Globus pallidus (tissue), 1 donor: Measurements from ENCODE around the gene RPL6.

ENCODE experiments used
- DNase-seq: peaks from one replicate; pipeline ENCODE4 v3.0.0-alpha.2; 2015; ENCODE audit warnings: low spot score

RPL6 gene

DNA sequence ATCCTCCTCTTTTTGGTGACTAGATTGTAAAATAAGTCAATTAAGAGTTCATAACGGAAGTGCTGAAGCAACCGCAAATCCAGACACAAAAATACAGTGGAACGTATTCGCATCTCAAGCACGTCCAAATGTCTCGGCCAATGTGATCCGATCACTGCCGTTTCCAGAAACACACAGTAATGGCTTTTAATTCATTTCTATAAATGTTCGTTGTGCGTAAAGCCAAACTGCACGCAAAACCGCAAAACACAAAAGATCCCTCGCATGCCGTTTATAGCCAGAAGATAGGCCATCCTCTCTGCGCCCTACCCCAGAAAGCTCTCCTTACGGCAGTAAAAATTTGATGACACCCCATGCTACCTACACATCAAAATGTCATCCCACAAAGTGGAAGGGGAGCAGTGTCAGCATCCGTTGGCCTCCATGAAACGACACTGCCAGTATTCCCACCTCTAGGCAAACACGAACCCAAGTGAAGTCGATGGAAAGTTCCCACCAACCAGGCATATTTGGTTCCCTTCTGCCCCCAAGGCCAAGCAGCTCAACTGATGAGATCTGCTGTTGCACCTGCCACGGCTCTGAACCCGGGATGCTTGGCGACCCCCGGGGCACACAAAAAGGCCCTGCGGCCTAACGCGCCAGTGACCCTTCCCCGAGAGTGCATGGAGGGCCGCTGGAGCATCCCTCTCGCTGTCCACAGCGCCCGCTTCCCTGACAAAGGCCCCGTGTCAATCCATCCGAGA lies 28.6 kb downstream of the RPL6 start:
- DNase-seq, result peak; percentile 14

DNA sequence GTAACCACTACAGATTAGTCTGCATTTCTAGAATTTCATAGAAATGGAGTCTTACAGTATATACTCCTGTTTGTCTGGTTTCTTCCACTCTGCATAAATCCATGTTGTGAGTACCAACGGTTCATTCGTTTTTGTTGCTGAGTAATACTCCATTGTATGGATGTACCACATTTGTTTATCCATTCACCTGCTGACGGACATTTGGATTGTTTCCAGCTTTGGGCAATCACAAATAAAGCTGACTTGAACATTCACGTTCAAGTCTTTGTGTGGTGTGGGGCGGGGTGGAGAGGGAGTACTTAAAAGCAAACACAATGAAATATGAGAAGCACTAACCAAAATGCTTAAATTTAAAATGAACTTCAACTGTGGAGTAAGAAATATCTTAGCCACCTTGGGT lies 34.3 kb downstream of the RPL6 start:
- DNase-seq, result no peak

DNA sequence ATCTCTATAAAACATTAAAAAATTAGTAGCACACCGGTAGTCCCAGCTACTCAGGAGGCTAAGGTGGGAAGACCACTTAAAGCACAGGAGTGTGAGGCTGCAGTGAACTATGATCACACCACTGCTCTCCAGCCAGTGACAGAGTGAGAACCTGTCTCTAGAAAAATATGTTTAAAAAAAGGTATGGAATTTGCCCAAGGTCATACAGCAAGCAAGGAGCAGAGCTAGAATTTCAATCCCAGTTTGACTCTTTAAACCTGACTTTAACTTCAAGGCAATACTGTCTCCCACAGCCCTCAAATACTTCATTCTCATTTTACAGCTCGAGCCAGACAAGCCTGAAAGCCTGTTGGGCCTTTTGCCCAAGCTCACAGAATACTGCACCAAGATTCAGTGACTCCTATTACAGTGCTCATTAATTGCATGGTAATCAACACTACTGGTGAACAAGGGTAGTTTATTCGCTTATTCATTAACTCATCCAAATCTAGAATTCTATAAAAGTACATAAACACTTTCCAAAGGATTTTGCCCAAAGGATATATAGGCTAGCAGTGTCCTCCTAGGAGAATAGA lies 35.2 kb downstream of the RPL6 start:
- no peak for DNase-seq

DNA sequence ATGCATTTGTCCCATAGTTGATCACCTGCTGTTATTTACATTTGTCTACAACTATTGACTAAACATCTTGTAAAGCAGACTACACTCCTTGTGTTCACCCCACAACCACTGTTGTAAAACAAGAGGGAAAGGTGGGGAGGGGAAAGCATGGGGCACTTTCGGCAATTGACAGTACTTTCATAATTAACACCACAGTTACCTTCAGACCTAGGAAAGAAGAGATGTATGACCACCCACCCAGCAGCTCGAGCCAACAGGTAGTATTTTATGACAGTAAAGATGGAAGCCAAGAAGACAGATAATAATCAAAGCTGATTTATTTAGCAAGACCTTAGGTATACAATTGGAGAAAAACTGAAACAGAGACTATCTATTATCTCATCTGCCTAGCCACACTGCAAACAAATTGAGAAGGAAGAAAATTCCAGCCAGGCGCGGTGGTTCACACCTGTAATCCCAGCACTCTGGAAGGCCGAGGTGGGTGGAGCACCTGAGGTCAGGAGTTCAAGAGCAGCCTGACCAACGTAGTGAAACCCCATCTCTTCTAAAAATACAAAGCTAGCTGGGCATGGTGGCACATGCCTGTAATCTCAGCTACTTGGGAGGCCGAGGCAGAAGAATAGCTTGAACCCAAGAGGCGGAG lies 38.4 kb downstream of the RPL6 start:
- DNase-seq, result no peak

DNA sequence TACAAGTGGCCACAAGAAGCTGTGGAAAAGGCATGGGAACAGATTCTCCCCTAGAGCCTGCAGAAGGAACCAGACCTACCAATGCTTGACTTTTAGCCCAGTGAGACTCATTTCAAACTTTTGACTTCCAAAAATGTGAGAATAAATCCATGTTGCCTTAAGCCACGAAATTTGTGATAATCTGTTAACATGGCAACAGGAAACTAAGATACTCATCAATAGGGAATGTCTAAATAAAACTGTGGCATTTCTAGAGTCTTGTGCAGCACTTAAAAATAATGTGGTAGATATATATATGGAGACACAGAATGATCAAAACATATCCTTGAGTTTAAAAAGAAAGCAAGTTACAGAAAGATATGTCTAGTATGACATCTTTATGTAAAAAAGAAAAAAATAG lies 39.2 kb downstream of the RPL6 start:
- DNase-seq, result no peak

DNA sequence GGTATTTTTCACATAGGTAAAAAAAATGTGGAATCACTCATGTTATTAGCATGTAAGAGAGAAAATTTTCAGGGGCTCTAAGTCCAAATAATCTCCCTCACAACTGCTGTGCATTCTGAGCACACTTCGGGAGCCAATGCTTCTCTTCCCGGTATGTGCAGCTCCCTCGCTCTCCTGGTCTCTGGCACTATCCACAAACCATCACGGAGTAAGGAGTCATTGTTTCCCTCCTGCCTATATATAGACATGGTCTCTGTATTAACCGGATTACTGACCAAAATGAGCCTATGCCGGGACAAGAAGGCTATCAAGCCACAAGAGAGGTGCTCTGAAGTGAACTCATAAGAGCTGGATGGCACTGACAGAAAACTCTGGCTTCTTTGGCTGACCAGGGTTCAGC lies 40.5 kb downstream of the RPL6 start:
- no peak for DNase-seq

DNA sequence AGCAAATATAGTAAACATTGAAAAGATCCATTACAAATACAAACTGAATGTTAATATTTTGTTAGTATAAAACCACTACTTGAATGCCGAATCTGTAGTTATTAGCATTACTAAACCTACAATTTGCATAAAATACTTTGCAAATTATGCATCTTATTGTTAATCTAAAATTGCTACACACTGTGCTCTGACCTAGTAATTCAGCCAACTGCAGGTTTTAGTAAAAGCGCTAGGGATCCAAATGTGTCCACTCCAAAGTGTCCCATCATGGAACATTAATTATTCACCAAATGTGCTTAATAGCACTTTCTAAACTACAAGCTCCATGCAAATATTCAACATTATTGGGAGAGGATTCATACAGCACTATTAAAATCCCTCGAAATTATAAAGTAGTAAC lies 41.4 kb downstream of the RPL6 start:
- DNase-seq, result no peak

DNA sequence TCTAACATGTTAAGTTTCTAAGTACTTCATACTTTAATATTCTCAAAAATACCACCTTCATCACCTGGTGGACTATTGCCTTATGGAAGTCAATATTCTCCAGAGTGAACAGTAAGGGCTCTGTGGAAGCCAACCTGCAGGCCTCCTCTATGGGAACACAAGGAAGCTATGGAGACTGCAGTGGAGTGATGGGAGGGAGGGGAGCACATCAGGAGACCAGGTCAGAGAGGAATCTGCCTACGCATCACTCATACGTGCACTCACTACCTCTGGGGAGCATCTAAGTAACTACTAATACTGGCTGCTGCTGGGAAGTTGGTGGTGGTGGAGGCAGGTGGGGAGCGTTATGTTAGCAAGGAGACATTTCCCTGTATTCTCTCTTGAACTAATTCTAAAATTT lies 47.1 kb downstream of the RPL6 start:
- no peak for DNase-seq

DNA sequence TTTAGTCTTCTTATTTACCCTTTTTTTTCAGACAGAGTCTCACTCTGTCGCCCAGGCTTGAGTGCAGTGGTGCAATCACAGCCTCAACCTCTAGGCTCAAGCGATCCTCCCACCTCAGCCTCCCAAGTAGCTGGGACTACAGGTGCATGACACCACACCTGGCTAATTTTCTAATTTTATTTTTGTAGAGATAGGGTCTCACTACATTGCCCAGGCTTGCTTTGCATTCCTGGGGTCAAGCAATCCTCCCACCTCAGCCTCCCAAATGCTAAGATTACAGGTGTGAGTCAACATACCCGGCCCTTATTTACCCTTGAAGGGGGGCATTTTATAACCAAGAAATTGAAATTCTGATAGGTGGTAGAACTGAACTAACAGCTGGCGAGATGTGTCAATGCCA lies 48.1 kb downstream of the RPL6 start:
- no peak for DNase-seq

DNA sequence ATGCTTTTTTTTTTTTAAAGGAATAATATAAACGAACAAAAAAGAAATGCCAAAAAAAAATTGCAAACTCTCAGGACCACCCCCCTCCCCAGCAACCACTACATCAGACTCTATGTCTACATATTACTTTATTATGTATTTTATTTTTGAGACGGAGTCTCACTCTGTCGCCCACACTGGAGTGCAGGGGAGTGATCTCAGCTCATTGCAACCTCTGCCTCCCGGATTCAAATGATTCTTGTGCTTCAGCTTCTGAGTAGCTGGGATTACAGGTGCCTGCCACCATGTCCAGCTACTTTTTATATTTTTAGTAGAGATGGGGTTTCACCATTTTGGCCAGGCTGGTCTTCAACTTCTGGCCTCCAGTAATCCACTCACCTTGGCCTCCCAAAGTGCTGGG lies 50.1 kb downstream of the RPL6 start:
- DNase-seq, result no peak

DNA sequence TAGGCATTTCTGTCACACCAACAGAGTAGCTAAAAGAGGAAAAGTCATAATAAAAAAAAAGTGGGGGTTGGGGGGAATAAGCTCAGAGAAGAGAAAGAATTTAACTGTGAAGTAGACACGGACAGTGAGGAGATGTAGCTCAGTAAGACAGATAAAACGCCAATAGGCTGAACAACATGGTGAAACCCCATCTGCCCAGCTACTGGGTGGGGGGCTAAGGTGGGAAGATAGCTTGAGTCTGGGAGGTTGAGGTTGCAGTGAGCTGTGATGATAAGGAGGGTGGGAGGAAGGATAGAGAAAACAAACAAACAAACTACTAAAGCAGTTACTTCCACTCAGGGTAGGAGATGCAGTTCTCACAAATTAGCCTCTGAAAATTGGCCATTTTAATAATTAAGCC lies 52.2 kb downstream of the RPL6 start:
- DNase-seq, result no peak
